HepG2 (cell line): ENCODE data around the gene CDX1. TPM values are rescaled to one million over a fixed set of nuclear protein-coding genes. Genes with fewer than 3 reads are reported as not detected.

Experiments used
- ATAC-seq: fragments of 200-7000 bp; cut with Tn5 transposase; 3 replicates; pipeline ENCODE4 v1.9.1; 2020; ENCODE audit warnings: mild to moderate bottlenecking, moderate library complexity
- BruUV-seq: library from RNA; stranded (reverse); fragments of 400-500 nt; replicated peaks from 2 replicates; lab custom pipeline; 2021; lab: Mats Ljungman, UMichigan
- CTCF ChIA-PET: fragments of 300-600 bp; formaldehyde crosslinking; extraction: SDS; loops from one replicate; lab custom pipeline; 2021; ENCODE audit warnings: low total read pairs, inconsistent platforms, low intra/inter-chr PET ratio; lab: Yijun Ruan, JAX
- POLR2A ChIA-PET: fragments of 350-600 bp; sonication (Branson Sonifier 250); formaldehyde crosslinking; loops from one replicate; lab custom pipeline; 2020; ENCODE audit warnings: antibody characterized with exemption, inconsistent platforms; lab: Yijun Ruan, JAX
- DNase-seq: peaks from one replicate; pipeline ENCODE4 v3.0.0-alpha.2; 2015; ENCODE audit warnings: low spot score
- FAIRE-seq: peaks from 3 replicates; lab custom pipeline; 2011; peaks lifted over from hg19 to GRCh38; lab: Jason Lieb, UNC
- H2AFZ ChIP-seq: one replicate; pipeline ENCODE4 v1.6.1; 2011; ENCODE audit warnings: low read length, inconsistent platforms
- H3K27ac ChIP-seq: fragments of 300-600 bp; 3 replicates; pipeline ENCODE4 v1.8.0; 2011; ENCODE audit warnings: mixed run types, mild to moderate bottlenecking, mixed read lengths, low read length, inconsistent platforms; ENCODE audit not compliant: insufficient read depth; ENCODE audit errors: extremely low read length
- H3K27me3 ChIP-seq, 2 experiments: fragments of 200-600 bp in 1 of 2; 2 replicates in 1 of 2; 3 replicates in 1 of 2; pipeline versions ENCODE4 v1.6.0 to v1.8.0; 2011; ENCODE audit warnings: low read length in 2 of 2, mild to moderate bottlenecking in 2 of 2, moderate library complexity in 2 of 2, inconsistent platforms in 1 of 2; ENCODE audit not compliant: insufficient read depth in 2 of 2, control insufficient read depth in 1 of 2
- H3K36me3 ChIP-seq, 2 experiments: fragments of 200-600 bp in 1 of 2; replicated peaks in 1 of 2; 2 replicates in 1 of 2; 3 replicates in 1 of 2; pipeline versions ENCODE4 v1.5.1 to v1.8.0; 2011; ENCODE audit warnings: low read length in 2 of 2, inconsistent platforms in 1 of 2; ENCODE audit not compliant: insufficient read depth in 2 of 2, control insufficient read depth in 1 of 2
- H3K4me1 ChIP-seq: 2 replicates; pipeline ENCODE4 v1.5.1; 2012; ENCODE audit warnings: low read length, inconsistent platforms; ENCODE audit not compliant: insufficient read depth
- H3K4me2 ChIP-seq: 2 replicates; pipeline ENCODE4 v1.6.0; 2011; ENCODE audit warnings: low read depth, low read length, inconsistent platforms
- H3K4me3 ChIP-seq, 3 experiments: fragments of 200-600 bp in 1 of 3; sonication (generic), shearing (Covaris generic) in 1 of 3; replicated peaks in 1 of 3; 2 replicates each; pipeline ENCODE4 v1.5.1; 2011 to 2016; ENCODE audit warnings: low read length in 3 of 3, inconsistent platforms in 2 of 3, low read depth in 2 of 3, mild to moderate bottlenecking in 2 of 3, control low read depth in 1 of 3, mixed read lengths in 1 of 3; ENCODE audit not compliant: insufficient read depth in 1 of 3
- H3K79me2 ChIP-seq: one replicate; pipeline ENCODE4 v1.6.1; 2011; ENCODE audit warnings: low read length, inconsistent platforms; ENCODE audit not compliant: insufficient read depth
- H3K9ac ChIP-seq: 2 replicates; pipeline ENCODE4 v1.6.0; 2011; ENCODE audit warnings: mild to moderate bottlenecking, low read depth, low read length, inconsistent platforms; ENCODE audit not compliant: insufficient read depth
- H3K9me3 ChIP-seq: 2 replicates; pipeline ENCODE4 v1.5.1; 2012; ENCODE audit warnings: mild to moderate bottlenecking, low read length
- H4K20me1 ChIP-seq: 2 replicates; pipeline ENCODE4 v1.6.0; 2011; ENCODE audit warnings: inconsistent platforms, mild to moderate bottlenecking, low read length, moderate library complexity; ENCODE audit not compliant: insufficient read depth
- FOXO4 ChIP-seq: sonication (generic); formaldehyde crosslinking; conservative IDR thresholded peaks from 2 replicates; pipeline ENCODE4 v1.8.1; 2023; ENCODE audit warnings: missing genetic modification reagents
- HNRNPLL ChIP-seq: fragments of 200-400 bp; formaldehyde crosslinking; IDR thresholded peaks from 2 replicates; pipeline ENCODE4 v1.6.1; 2017; ENCODE audit warnings: mild to moderate bottlenecking, low read depth, low read length; ENCODE audit not compliant: poor library complexity, severe bottlenecking
- MEF2D ChIP-seq: sonication (generic); formaldehyde crosslinking; IDR thresholded peaks from 2 replicates; pipeline ENCODE4 v1.5.1; 2020; ENCODE audit warnings: mild to moderate bottlenecking, missing genetic modification reagents
- NFIC ChIP-seq: IDR thresholded peaks from 2 replicates; pipeline ENCODE4 v1.6.1; 2012; ENCODE audit warnings: mild to moderate bottlenecking, low read length, inconsistent platforms
- PATZ1 ChIP-seq: sonication (generic); formaldehyde crosslinking; IDR thresholded peaks from 2 replicates; pipeline ENCODE4 v1.4.0; 2020; ENCODE audit warnings: missing genetic modification reagents
- RARG ChIP-seq: sonication (generic); formaldehyde crosslinking; IDR thresholded peaks from 2 replicates; pipeline ENCODE4 v1.4.0; 2020; ENCODE audit warnings: low read depth, mild to moderate bottlenecking, missing genetic modification reagents
- ZBTB33 ChIP-seq: sonication (generic); formaldehyde crosslinking; IDR thresholded peaks from 2 replicates; pipeline ENCODE4 v1.4.0; 2020; ENCODE audit warnings: missing genetic modification reagents
- ZNF33A ChIP-seq: sonication (generic); formaldehyde crosslinking; IDR thresholded peaks from 2 replicates; pipeline ENCODE4 v1.5.1; 2020; ENCODE audit warnings: missing genetic modification reagents, mild to moderate bottlenecking, moderate library complexity, borderline replicate concordance
- ZNF343 ChIP-seq: sonication (generic); formaldehyde crosslinking; IDR thresholded peaks from 2 replicates; pipeline ENCODE4 v1.4.0; 2020; ENCODE audit warnings: mild to moderate bottlenecking, missing genetic modification reagents
- ZNF616 ChIP-seq: sonication (generic); formaldehyde crosslinking; IDR thresholded peaks from 2 replicates; pipeline ENCODE4 v1.5.0; 2020; ENCODE audit warnings: low read depth, mild to moderate bottlenecking, missing genetic modification reagents
- ZNF766 ChIP-seq: sonication (generic); formaldehyde crosslinking; IDR thresholded peaks from 2 replicates; pipeline ENCODE4 v1.5.0; 2020; ENCODE audit warnings: missing genetic modification reagents, borderline replicate concordance
- ZNF891 ChIP-seq: sonication (generic); formaldehyde crosslinking; IDR thresholded peaks from 2 replicates; pipeline ENCODE4 v1.5.0; 2020; ENCODE audit warnings: mild to moderate bottlenecking, missing genetic modification reagents
- WGBS: methylation state at CpG from one replicate; pipeline ENCODE4 v1.1.6; 2017; ENCODE audit warnings: low lambda C conversion rate; 5-methylcytosine and 5-hydroxymethylcytosine counted together
- in situ Hi-C: cut with HindIII; loops from 2 replicates; pipeline ENCODE4 v1.10.0; 2017; ENCODE audit warnings: low pct_unique_long_range_greater_than_20kb; ENCODE audit not compliant: extremely low pct_ligation_motif_present
- intact Hi-C: fragments of 100-400 bp; cut with micrococcal nuclease; formaldehyde crosslinking; loops from one replicate; pipeline ENCODE4 v1.10.0; 2022; ENCODE audit not compliant: unreplicated experiment
- polyA plus RNA-seq, 8 experiments: library from polyadenylated mRNA; depleted of rRNA in 3 of 8; stranded (reverse) in 7 of 8; unstranded in 1 of 8; fragments of >200 nt; fragmentation: Illumina TruSeq in 4 of 8; extraction: Trizol in 4 of 8; gene quantifications; 2 replicates each; pipeline versions ENCODE4 v1.2.1 to v1.2.3, GENCODE V29; 2011 to 2016; ENCODE audit warnings: low read depth in 4 of 8, missing spikeins in 1 of 8, mixed read lengths in 1 of 8; ENCODE audit not compliant: insufficient read depth in 1 of 8
- total RNA-seq, 5 experiments: library from RNA; depleted of rRNA; stranded (reverse); fragments of >200 nt; fragmentation: Illumina TruSeq; extraction: Trizol; gene quantifications; 2 replicates each; pipeline ENCODE4 v1.2.3, GENCODE V29; 2016; ENCODE audit warnings: low read depth in 1 of 5

The CDX1 gene
- total and polyA plus RNA-seq, 2 of the 13 experiments (the other 11 are each of a cell fraction or from before 2014, with no cell fraction given) = not detected

- TF ChIP-seq PATZ1 (CRISPR knock-in tag) = 0 out of 2 replicates have a peak, but pooled peaks have one; percentile 27
- 0 out of 2 replicates have a peak, but pooled peaks have one; percentile 13 for TF ChIP-seq ZBTB33 (CRISPR knock-in tag)
- TF ChIP-seq ZNF766 (CRISPR knock-in tag) = no peak
- no peak for TF ChIP-seq NFIC
- no peak for TF ChIP-seq MEF2D
- no peak for TF ChIP-seq ZNF33A (CRISPR knock-in tag)
These were observed 22.3 kb upstream of the CDX1 start (continued) for GRCh38 chr5:150144246-150144801.

GRCh38 chr5:150144879-150145278 is 21.7 kb upstream of the CDX1 start:
- Histone ChIP-seq H3K4me2 (no peak overlapping the region), H3K9me3 (no peaks in the 10 kb centered on the region), H3K36me3 (no peaks in the 10 kb centered on the region), H3K79me2 (no peaks in the 10 kb centered on the region), H2AFZ (no peak overlapping the region), H3K9ac (no peak overlapping the region), H3K27ac (no peak overlapping the region), H4K20me1 (no peaks in the 10 kb centered on the region), H3K27me3 (no peaks in the 10 kb centered on the region), H3K4me3 (no peak overlapping the region), H3K4me1 (peaks cover 79% of the 10 kb centered on the region)
- no peak for ATAC-seq
- no peak for FAIRE-seq
- BruUV-seq = no TSS peak
- in situ Hi-C loops = no loop called here
- WGBS = 63% methylated on average over 4 of the region's 4 CpGs
- ChIA-PET CTCF (no interaction called here), POLR2A (interaction anchor here (1.2 kb wide), 1 partner anchor 8 kb away, joined by 3 read pairs; no protein-coding TSS in a partner anchor)
- no peak for DNase-seq
- TF ChIP-seq ZNF891 (CRISPR knock-in tag) (no peak), ZNF343 (CRISPR knock-in tag) (no peak), ZNF616 (CRISPR knock-in tag) (no peak), FOXO4 (no peak), HNRNPLL (no peak), RARG (CRISPR knock-in tag) (no peak)
- intact Hi-C loops = loop anchor here (10.0 kb wide), 1 partner anchor 280 kb away; no protein-coding TSS in a partner anchor
